Liver (tissue), 9 donors: ENCODE measurements around the gene CDC6. TPM values are rescaled to one million over a fixed set of nuclear protein-coding genes. Genes with fewer than 3 reads are reported as not detected.

Experiments
- DNase-seq: peaks from one replicate; pipeline ENCODE4 v3.0.0-alpha.2; 2017; ENCODE audit warnings: low spot score
- H3K27ac ChIP-seq, 2 donors: one replicate each; pipeline ENCODE4 v1.7.0; 2013; ENCODE audit warnings: inconsistent platforms in 2 of 2, low read length in 2 of 2, control low read depth in 1 of 2, low read depth in 1 of 2, mild to moderate bottlenecking in 1 of 2
- H3K27me3 ChIP-seq, 4 donors: one replicate each; pipeline versions ENCODE4 v1.6.1 to v1.7.0; 2013; ENCODE audit warnings: low read length in 3 of 4, inconsistent platforms in 1 of 4, mild to moderate bottlenecking in 1 of 4, moderate library complexity in 1 of 4; ENCODE audit not compliant: control insufficient read depth in 4 of 4, insufficient read depth in 4 of 4
- H3K36me3 ChIP-seq, 4 donors: one replicate each; pipeline versions ENCODE4 v1.6.1 to v1.7.0; 2013; ENCODE audit warnings: low read length in 3 of 4, mild to moderate bottlenecking in 3 of 4, low read depth in 1 of 4, moderate library complexity in 1 of 4; ENCODE audit not compliant: control insufficient read depth in 4 of 4, insufficient read depth in 3 of 4
- H3K4me1 ChIP-seq, 4 donors: one replicate each; pipeline versions ENCODE4 v1.6.1 to v1.7.0; 2013; ENCODE audit warnings: low read length in 3 of 4, mild to moderate bottlenecking in 3 of 4, moderate library complexity in 1 of 4; ENCODE audit not compliant: control insufficient read depth in 4 of 4, insufficient read depth in 4 of 4
- H3K4me3 ChIP-seq, 3 donors: one replicate each; pipeline versions ENCODE4 v1.6.1 to v1.7.0; 2013; ENCODE audit warnings: low read length in 3 of 3, control low read depth in 1 of 3, low read depth in 1 of 3, mild to moderate bottlenecking in 1 of 3
- H3K9ac ChIP-seq, 2 donors: one replicate each; pipeline ENCODE4 v1.7.0; 2013; ENCODE audit warnings: low read length in 2 of 2, mild to moderate bottlenecking in 2 of 2, moderate library complexity in 2 of 2, control low read depth in 1 of 2, low read depth in 1 of 2
- H3K9me3 ChIP-seq, 4 donors: one replicate each; pipeline versions ENCODE4 v1.6.1 to v1.7.0; 2013; ENCODE audit warnings: low read length in 3 of 4; ENCODE audit not compliant: control insufficient read depth in 4 of 4
- ATF3 ChIP-seq: IDR thresholded peaks from 2 replicates; pipeline ENCODE4 v1.6.1; 2016; ENCODE audit warnings: antibody characterized with exemption
- EGR1 ChIP-seq, 2 donors: IDR thresholded peaks; 2 replicates each; pipeline ENCODE4 v1.6.1; 2016 to 2018; ENCODE audit warnings: antibody characterized with exemption in 2 of 2, low read depth in 2 of 2
- FOXA1 ChIP-seq: IDR thresholded peaks from 2 replicates; pipeline ENCODE4 v1.6.1; 2016; ENCODE audit warnings: antibody characterized with exemption
- FOXA2 ChIP-seq: IDR thresholded peaks from 2 replicates; pipeline ENCODE4 v1.6.1; 2016; ENCODE audit warnings: antibody characterized with exemption
- GABPA ChIP-seq, 2 donors: IDR thresholded peaks in 1 of 2; conservative IDR thresholded peaks in 1 of 2; 2 replicates each; pipeline ENCODE4 v1.6.1; 2016; ENCODE audit warnings: antibody characterized with exemption in 2 of 2, mild to moderate bottlenecking in 1 of 2, moderate library complexity in 1 of 2
- HNF4A ChIP-seq, 2 donors: conservative IDR thresholded peaks; 2 replicates each; pipeline ENCODE4 v1.6.1; 2016; ENCODE audit warnings: antibody characterized with exemption in 2 of 2, mild to moderate bottlenecking in 2 of 2
- HNF4G ChIP-seq: IDR thresholded peaks from 2 replicates; pipeline ENCODE4 v1.6.1; 2016; ENCODE audit warnings: antibody characterized with exemption
- JUND ChIP-seq, 2 donors: IDR thresholded peaks; 2 replicates each; pipeline ENCODE4 v1.6.1; 2016; ENCODE audit warnings: antibody characterized with exemption in 2 of 2
- NR2F2 ChIP-seq: IDR thresholded peaks from 2 replicates; pipeline ENCODE4 v1.6.1; 2016; ENCODE audit warnings: antibody characterized with exemption
- RAD21 ChIP-seq, 2 donors: IDR thresholded peaks; 2 replicates each; pipeline ENCODE4 v1.6.1; 2016; ENCODE audit warnings: antibody characterized with exemption in 2 of 2, mild to moderate bottlenecking in 2 of 2
- RXRA ChIP-seq, 2 donors: IDR thresholded peaks; 2 replicates each; pipeline ENCODE4 v1.6.1; 2017 to 2018; ENCODE audit warnings: antibody characterized with exemption in 2 of 2, mild to moderate bottlenecking in 1 of 2
- SP1 ChIP-seq: IDR thresholded peaks from 2 replicates; pipeline ENCODE4 v1.6.1; 2018; ENCODE audit warnings: antibody characterized with exemption, mild to moderate bottlenecking
- TAF1 ChIP-seq: conservative IDR thresholded peaks from 2 replicates; pipeline ENCODE4 v1.6.1; 2016; ENCODE audit warnings: antibody characterized with exemption, mild to moderate bottlenecking
- YY1 ChIP-seq: IDR thresholded peaks from 2 replicates; pipeline ENCODE4 v1.6.1; 2016; ENCODE audit warnings: antibody characterized with exemption, mild to moderate bottlenecking
- WGBS: extraction: QIAGEN DNeasy Blood & Tissue Kit; methylation state at CpG from one replicate; pipeline ENCODE4 v1.1.7; 2013; 5-methylcytosine and 5-hydroxymethylcytosine counted together
- polyA plus RNA-seq, 2 donors: library from polyadenylated mRNA; stranded (reverse) in 1 of 2; unstranded in 1 of 2; fragments of 200-250 nt in 1 of 2; fragments of >200 nt in 1 of 2; fragmentation: Nextera tagmentation in 1 of 2; extraction: Ambion mirVana in 1 of 2; gene quantifications; one replicate each; pipeline versions ENCODE4 v1.2.1 to v1.2.3, GENCODE V29; 2013 to 2015
- total RNA-seq, 2 donors: library from RNA; depleted of rRNA; stranded (reverse); fragments of >200 nt; gene quantifications; one replicate each; pipeline ENCODE4 v1.2.3, GENCODE V29; 2014
- TF ChIP-seq, protein P1 (sequence below): IDR thresholded peaks from 2 replicates; pipeline ENCODE4 v1.6.1; 2016; ENCODE audit warnings: antibody characterized with exemption, mild to moderate bottlenecking
- TF ChIP-seq, protein P2 (sequence below): IDR thresholded peaks from 2 replicates; pipeline ENCODE4 v1.6.1; 2016; ENCODE audit warnings: antibody characterized with exemption
- TF ChIP-seq, protein P3 (sequence below): IDR thresholded peaks from 2 replicates; pipeline ENCODE4 v1.6.1; 2016; ENCODE audit warnings: antibody characterized with exemption
- TF ChIP-seq, protein P4 (sequence below): fragments of 150-350 bp; IDR thresholded peaks from 2 replicates; pipeline ENCODE4 v1.5.1; 2017; ENCODE audit warnings: improper control_type of control experiment, low read depth, low read length; ENCODE audit not compliant: missing input control
- donor health status: healthy.
- donor health status: healthy.
- donor health status: healthy.
- donor health status: healthy.
- donor health status: healthy.

Gene CDC6
- total and polyA plus RNA-seq, 4 donors, result 0.54 to 16.5 (median 2.5) TPM

DNA sequence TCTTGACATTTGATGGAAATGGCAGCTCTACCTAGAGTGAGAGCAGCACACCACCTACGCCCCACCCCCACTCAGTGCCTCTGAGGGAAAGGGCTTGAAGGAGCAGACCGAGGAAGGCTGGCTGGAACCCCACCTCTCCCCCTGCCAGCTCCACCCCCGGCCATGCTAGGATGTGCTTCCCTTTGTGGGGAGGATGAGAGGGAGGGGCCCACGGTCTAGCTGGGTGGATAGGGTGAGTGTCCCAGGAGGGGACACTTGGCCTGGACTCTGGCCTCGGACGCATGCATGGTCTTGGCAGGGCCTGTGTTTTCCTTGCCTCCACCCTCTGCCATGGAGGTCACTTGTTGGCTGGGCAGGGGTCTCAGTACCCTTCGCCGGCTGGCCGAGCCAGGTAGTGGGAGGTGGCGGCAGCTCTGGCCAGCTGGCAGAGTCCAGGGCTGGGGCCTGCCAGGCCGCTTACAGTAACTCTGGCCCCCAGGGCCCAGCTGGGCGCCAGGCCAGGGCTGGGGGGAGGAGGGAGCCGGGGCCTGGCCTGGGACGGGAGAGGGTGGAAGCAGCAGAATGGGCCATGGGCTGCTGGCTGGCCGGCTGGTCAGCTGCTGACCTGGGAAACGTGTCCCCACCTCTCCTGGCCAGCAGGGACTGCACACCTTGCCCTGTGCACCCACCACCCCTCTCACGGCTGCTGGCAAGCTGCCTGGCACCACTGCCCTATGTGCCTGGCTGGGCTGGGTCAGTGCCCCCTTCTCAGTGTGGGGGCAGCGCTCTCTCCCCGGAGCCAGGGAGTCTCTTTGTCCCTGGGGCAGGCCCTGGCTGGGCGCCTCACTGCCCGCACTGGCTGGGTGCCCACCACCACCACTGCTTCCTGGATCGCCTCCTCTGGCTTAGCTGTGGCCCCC lies 44.3 kb downstream of the CDC6 start:
- Histone ChIP-seq H3K4me3 (peak overlapping the region in 1 of 3 donors; percentile 3), H3K36me3 (no peaks in the 10 kb centered on the region), H3K27me3 (no peaks in the 10 kb centered on the region), H3K9me3 (no peaks in the 10 kb centered on the region), H3K4me1 (peaks cover 48 to 87% (median 81%) of the 10 kb centered on the region in 4 donors), H3K9ac (no peak overlapping the region), H3K27ac (peak overlapping the region; percentile 69 to 87)
- peak; percentile 67 to 77 for TF ChIP-seq JUND (IDR thresholded peaks at IDR 0.05)
- TF ChIP-seq NR2F2, result peak; percentile 79
- peak; percentile 92 to 96 for TF ChIP-seq RXRA (IDR thresholded peaks at IDR 0.05)
- TF ChIP-seq, protein P1, sequence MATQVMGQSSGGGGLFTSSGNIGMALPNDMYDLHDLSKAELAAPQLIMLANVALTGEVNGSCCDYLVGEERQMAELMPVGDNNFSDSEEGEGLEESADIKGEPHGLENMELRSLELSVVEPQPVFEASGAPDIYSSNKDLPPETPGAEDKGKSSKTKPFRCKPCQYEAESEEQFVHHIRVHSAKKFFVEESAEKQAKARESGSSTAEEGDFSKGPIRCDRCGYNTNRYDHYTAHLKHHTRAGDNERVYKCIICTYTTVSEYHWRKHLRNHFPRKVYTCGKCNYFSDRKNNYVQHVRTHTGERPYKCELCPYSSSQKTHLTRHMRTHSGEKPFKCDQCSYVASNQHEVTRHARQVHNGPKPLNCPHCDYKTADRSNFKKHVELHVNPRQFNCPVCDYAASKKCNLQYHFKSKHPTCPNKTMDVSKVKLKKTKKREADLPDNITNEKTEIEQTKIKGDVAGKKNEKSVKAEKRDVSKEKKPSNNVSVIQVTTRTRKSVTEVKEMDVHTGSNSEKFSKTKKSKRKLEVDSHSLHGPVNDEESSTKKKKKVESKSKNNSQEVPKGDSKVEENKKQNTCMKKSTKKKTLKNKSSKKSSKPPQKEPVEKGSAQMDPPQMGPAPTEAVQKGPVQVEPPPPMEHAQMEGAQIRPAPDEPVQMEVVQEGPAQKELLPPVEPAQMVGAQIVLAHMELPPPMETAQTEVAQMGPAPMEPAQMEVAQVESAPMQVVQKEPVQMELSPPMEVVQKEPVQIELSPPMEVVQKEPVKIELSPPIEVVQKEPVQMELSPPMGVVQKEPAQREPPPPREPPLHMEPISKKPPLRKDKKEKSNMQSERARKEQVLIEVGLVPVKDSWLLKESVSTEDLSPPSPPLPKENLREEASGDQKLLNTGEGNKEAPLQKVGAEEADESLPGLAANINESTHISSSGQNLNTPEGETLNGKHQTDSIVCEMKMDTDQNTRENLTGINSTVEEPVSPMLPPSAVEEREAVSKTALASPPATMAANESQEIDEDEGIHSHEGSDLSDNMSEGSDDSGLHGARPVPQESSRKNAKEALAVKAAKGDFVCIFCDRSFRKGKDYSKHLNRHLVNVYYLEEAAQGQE, result no peak
- TF ChIP-seq, protein P2, sequence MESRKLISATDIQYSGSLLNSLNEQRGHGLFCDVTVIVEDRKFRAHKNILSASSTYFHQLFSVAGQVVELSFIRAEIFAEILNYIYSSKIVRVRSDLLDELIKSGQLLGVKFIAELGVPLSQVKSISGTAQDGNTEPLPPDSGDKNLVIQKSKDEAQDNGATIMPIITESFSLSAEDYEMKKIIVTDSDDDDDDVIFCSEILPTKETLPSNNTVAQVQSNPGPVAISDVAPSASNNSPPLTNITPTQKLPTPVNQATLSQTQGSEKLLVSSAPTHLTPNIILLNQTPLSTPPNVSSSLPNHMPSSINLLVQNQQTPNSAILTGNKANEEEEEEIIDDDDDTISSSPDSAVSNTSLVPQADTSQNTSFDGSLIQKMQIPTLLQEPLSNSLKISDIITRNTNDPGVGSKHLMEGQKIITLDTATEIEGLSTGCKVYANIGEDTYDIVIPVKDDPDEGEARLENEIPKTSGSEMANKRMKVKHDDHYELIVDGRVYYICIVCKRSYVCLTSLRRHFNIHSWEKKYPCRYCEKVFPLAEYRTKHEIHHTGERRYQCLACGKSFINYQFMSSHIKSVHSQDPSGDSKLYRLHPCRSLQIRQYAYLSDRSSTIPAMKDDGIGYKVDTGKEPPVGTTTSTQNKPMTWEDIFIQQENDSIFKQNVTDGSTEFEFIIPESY, result peak; percentile 75
- TF ChIP-seq GABPA (IDR thresholded peaks at IDR 0.05 in 1 of 2, conservative IDR thresholded peaks at IDR 0.05 in 1 of 2), result peak in 1 of 2 donors; percentile 63
- peak; percentile 24 for TF ChIP-seq ATF3
- TF ChIP-seq HNF4A (conservative IDR thresholded peaks at IDR 0.05), result peak; percentile 79 to 89
- TF ChIP-seq FOXA2, result peak; percentile 55
- peak; percentile 29 to 47 for TF ChIP-seq RAD21 (IDR thresholded peaks at IDR 0.05)
- peak; percentile 82 for TF ChIP-seq HNF4G
- peak; percentile 66 for TF ChIP-seq YY1
- TF ChIP-seq EGR1 (IDR thresholded peaks at IDR 0.05; ENCODE audit: low read depth in 2 of 2), result peak; percentile 61 to 85
- TF ChIP-seq, protein P3, sequence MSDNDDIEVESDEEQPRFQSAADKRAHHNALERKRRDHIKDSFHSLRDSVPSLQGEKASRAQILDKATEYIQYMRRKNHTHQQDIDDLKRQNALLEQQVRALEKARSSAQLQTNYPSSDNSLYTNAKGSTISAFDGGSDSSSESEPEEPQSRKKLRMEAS, result peak; percentile 80
- TF ChIP-seq TAF1, result no peak
- TF ChIP-seq SP1, result peak; percentile 97
- TF ChIP-seq FOXA1, result peak; percentile 37
- TF ChIP-seq, protein P4, sequence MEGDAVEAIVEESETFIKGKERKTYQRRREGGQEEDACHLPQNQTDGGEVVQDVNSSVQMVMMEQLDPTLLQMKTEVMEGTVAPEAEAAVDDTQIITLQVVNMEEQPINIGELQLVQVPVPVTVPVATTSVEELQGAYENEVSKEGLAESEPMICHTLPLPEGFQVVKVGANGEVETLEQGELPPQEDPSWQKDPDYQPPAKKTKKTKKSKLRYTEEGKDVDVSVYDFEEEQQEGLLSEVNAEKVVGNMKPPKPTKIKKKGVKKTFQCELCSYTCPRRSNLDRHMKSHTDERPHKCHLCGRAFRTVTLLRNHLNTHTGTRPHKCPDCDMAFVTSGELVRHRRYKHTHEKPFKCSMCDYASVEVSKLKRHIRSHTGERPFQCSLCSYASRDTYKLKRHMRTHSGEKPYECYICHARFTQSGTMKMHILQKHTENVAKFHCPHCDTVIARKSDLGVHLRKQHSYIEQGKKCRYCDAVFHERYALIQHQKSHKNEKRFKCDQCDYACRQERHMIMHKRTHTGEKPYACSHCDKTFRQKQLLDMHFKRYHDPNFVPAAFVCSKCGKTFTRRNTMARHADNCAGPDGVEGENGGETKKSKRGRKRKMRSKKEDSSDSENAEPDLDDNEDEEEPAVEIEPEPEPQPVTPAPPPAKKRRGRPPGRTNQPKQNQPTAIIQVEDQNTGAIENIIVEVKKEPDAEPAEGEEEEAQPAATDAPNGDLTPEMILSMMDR, result peak; percentile 2
- peak; percentile 66 for DNase-seq
- 13% methylated on average over 22 of the region's 22 CpGs for WGBS
